T follicular helper cell (primary cell): ENCODE data around the gene CIDEB.
"Not testable (repeated sequence)": the region's sequence is repeated elsewhere in the genome, so short reads cannot be mapped to it uniquely, and the experiment has no call there.

ENCODE experiments used
- DNase-seq: peaks from one replicate; pipeline ENCODE4 v3.0.0-alpha.2; 2020; ENCODE audit warnings: low read depth

CIDEB gene

DNA sequence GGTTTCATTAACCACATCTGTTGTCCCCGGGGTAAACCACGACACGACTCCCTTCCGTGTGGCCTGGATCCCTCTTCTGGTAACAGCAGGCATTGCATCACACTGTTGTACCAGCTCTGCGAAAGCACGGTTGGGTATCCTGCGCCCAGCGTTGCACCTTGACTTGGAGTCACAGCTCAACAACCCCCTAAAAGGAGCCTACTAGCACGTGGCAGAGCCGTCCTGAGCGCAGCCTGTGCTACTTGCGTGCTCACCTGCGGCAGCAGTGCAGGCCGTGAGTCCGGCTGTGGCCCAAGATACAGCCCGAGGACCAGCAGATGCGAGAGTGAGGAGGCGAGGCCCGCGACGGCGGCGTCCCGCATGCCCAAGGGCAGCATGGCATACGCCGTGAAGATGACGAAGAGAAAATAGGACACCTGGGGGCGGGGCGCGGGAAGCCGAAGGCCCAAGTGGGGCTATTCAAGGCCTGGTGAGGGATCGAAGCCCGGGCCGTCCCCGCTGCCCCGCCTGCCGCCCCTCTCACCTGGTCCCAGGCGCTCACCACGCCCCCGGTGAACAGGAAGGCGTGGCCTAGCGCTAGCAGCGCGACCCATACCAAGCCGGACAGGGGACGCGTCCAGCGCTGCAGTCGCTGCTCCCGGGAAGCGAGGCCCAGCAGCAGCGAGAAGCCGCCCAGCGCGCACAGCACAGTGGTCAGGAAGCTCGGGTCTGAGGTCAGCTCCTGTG is 24.7 kb upstream of the CIDEB start:
- peak; percentile 83 for DNase-seq

DNA sequence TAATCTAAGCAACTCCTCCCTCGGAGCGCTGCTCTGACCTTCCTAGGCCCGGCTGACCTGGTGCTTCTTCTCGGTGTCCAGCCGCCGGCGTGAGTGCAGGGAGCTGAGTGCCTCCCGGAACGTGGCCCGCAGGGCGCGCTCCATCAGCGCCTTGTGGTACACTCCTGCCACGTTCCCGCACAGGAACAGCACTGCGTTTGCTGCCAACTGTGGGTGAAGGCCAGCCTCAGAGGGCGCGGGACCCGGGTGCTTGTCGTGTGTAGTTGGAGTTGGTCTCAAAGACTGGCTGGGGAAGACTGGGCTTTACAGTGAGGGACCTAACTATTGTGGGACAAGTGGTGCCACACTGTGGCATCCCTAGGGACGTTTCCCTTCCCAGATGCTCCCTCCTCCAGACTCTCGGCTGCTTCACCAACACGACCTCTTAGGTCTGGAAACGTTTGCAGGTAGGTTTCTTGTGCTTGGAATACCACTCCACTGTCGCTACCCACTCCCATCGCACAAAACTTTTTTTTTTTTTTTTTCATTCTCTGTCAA is 24.0 kb upstream of the CIDEB start:
- DNase-seq = no peak

- no peak for DNase-seq
Measured at GRCh38 chr14:24330973-24331674, 23.3 kb upstream of the CIDEB start.

GRCh38 chr14:24329736-24330135 is 22.0 kb upstream of the CIDEB start:
- no peak for DNase-seq

GRCh38 chr14:24329073-24329663 is 21.4 kb upstream of the CIDEB start:
- no peak for DNase-seq

- DNase-seq = not testable (repeated sequence)
Measured at GRCh38 chr14:24327914-24328313, 20.1 kb upstream of the CIDEB start.

DNA sequence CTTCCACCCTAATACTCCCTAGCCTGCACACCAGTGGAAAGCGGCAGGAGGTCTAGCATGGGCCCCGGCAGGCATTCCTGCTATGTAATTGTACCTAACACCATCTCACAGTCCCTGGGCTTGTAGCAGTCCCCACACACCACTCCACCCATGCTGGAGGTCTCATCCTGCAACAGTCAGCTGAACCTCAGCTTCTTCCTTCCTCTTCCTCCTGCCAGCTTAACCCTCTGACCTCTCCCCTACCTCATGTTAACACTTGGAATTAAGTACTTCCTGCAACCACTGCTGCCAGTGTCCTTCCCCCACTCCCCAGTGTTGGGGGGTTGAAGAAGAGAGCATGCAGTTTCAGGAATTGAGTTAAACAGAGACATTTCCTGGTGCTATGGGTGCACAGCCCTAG is 19.5 kb upstream of the CIDEB start:
- DNase-seq = no peak

DNA sequence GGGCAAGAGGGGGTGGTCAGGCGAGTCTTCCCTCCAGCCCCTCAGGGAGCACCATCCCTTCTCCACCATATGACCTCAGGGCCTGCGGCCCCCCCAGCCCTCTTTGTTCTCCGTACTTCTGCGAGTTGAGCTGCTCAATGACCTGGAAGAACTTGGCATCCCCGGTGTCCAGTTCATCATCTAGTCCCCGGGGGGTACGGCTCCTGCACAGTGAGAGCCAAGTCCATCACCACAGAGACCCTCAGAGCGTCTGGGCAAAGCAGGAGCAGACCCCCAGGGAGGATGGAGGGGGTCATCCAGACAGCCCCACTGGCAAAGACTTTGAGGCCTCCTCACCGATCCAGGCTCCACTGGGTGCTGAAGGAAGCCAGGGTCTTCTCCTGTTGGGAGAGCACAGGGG is 18.2 kb upstream of the CIDEB start:
- no peak for DNase-seq

DNA sequence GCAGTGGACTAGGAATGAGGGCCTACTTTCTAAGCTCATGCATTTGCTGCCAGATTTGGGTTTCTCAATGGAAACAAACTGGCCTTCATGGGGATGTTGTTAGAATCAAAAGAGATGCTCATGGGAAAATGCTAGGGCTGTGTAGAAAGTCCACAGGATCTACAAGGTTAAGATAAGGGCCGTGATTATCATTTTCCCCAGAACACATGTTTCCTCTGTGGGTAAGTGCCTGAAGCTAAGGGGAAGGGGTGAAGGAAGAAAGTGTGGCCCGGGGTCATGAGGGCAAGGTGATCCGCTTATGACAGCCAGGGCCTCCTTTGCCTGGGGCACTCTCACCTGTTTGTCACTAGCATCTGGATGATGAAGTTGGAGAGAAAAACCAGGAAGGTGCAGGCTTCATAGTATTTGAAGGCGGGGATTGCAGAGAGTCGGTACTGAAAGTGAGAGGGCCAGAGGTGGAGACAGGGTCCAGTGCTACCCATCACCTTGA is 17.3 kb upstream of the CIDEB start:
- DNase-seq = no peak

DNA sequence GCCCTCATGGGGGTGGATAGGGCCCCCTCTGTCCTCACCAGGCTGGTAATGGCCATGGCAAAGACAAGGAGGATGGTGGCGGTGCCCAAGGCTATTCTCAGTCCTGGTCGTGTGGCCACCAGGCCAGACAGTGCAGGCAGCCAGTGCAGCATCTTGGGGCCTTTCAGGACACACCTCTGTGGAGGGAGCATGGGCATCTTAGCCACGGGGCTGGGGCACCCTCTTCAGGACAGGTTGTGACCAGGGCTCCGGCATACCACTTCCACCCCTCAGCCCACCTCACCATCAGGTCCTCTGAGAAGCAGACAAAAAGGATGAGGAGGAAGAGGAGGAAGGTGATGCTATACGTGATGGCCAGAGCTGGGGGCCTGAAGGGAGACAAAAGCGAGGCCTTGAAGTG is 16.2 kb upstream of the CIDEB start:
- DNase-seq = no peak

DNA sequence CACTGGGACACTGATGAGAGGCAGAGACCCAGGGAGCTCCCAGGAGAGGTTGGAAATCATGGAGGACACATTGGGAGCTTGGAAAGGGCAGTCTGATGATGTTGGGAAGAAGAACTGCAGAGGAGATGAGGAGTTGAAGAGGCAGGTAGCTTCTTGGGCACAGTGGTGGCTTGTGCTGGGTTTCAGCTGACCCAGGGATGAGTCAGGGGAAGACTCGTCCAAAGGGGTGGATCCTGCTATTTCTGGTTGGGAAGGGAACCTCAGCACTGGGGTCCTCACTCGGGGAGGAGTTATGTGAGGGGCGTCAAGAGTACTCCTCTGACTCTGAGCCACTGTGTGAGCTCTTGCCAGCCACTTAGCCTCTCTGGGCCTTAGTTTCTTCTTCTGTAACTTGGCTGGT is 15.6 kb upstream of the CIDEB start:
- no peak for DNase-seq

DNA sequence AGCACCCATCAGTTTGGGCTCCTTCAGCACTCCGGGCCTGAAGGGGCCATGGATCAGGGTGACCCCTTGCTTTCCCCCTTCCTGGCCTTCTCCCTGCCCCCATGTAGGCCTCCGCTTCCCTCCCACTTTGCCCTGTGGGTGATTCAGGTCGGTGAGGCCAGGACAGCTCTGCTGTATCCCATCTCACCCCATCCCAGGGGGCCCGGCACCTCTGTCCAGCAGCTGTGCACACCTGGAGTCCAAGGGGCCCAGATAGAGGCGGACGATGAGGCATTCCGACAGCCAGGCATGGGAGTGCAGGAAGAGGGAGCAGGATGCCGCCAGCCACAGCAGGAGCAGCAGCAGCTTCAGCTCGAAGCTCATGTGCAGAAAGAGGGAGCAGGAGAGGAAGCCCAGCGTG is 14.9 kb upstream of the CIDEB start:
- DNase-seq = no peak

GRCh38 chr14:24321212-24321975 is 13.6 kb upstream of the CIDEB start:
- DNase-seq = no peak

DNA sequence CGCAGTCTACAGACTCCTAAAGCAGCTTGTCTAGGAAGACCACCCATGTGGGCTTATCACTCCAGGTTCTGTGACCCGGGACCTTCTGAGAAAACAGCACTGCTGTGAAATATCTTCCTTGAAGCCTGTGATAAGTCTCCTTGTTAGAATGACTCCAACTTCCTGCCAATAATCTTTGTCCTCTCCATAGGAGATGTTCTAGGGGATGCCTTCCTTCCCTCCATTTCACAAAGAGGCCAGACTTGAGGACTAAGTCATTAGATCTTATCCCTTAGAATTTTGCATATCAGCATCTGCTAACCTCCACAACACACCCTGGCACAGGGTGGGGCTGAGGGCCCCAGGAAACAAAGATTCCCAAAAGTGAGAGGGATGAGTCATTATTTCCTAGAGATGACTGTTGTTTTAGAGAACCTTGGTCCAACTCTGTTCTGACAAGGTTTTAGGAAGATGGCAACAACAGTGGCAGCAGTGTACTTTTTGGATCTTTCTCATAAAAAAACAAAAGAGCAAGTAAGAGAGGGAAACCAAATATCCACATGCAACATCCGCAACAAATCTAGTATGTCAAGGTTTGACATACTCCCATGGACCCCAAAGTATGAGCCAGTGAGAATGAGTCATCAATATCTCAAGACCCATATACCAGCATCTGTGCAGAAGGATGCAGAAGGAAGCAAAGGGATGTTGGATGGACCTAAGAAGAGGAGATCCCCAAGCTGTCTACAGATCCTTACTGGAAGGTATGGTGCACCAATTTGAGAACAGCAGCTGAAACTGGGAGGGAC is 9.6 kb upstream of the CIDEB start:
- DNase-seq = no peak

DNA sequence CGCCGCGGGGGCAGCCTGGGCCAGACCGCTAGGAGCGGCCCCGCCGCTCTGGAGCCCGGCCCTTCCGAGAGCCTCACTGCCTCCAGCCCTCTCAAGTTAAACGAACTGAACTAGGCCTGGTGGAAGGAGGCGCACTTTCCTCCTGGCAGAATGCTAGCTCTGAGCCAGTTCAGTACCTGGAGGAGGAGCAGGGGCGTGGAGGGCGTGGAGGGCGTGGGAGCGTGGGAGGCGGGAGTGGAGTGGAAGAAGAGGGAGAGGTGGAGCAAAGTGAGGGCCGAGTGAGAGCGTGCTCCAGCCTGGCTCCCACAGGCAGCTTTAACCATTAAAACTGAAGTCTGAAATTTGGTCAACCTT is 8.8 kb upstream of the CIDEB start:
- DNase-seq = no peak

- no peak for DNase-seq
Measured at GRCh38 chr14:24315807-24316596, 8.2 kb upstream of the CIDEB start.

DNA sequence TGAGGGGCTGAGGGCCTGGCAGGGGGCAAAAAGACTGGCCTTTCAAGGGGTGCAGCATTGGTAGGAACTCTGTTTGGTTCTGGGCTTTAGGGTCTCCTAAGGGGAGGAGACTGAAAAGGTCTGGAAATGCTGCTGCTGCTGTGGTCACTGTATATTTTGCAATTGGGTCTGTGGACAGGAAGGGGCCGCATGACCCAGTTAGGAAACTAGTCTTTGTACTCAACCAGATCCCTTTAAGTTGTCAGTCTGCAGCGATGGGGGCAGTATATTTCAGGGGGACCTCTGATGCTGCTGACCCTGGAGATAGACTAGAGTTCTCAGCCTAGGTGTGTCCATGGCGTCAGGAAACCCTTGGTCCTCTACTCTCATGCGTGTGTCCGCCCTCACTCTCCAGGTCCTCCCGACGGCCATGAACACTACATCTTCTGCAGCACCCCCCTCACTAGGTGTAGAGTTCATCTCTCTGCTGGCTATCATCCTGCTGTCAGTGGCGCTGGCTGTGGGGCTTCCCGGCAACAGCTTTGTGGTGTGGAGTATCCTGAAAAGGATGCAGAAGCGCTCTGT is 7.5 kb upstream of the CIDEB start:
- no peak for DNase-seq

GRCh38 chr14:24314377-24315193 is 6.8 kb upstream of the CIDEB start:
- no peak for DNase-seq

DNA sequence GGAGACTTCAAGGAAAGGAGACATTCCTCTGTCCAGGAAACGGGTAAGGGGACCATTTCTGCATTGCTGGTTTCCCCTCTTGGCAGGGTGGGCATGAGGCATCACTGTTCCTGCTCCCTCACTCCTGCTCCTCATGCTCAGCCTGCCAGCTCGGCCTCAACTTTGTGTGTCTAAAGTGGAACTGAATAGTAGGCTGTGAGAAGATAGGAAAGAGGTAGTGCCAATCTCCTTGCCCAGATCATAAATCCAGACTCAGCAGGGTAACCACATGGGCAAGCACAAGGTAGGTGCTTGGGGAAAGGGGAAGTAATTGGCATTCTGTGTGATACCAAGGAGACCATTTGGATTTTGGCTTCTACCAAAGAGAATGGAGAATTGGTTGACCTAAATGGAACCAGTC is 6.1 kb upstream of the CIDEB start:
- no peak for DNase-seq
